Sigmoid colon (tissue), 7 donors: Measurements from ENCODE around the gene MEGF6. TPM values are rescaled to one million over a fixed set of nuclear protein-coding genes. Genes with fewer than 3 reads are reported as not detected.
A peak's percentile ranks its signal among the peaks of the same experiment; 100 is the strongest.

Source experiments
- DNase-seq: peaks from one replicate; pipeline ENCODE4 v3.0.0-alpha.2; 2019
- H3K27ac ChIP-seq, 4 donors: fragments of 200-600 bp; sonication (generic); one replicate each; pipeline ENCODE4 v1.5.1; 2016 to 2019; ENCODE audit warnings: mild to moderate bottlenecking in 1 of 4
- H3K27me3 ChIP-seq, 3 donors: fragments of 200-600 bp; sonication (generic); one replicate each; pipeline ENCODE4 v1.5.1; 2019; ENCODE audit warnings: mild to moderate bottlenecking in 1 of 3
- H3K36me3 ChIP-seq, 4 donors: fragments of 200-600 bp; sonication (generic); one replicate each; pipeline ENCODE4 v1.5.1; 2016 to 2019
- H3K4me1 ChIP-seq, 4 donors: fragments of 200-600 bp; sonication (generic); one replicate each; pipeline ENCODE4 v1.5.1; 2017 to 2019
- H3K4me3 ChIP-seq, 4 donors: fragments of 200-600 bp; sonication (generic); one replicate each; pipeline ENCODE4 v1.5.1; 2017 to 2019; ENCODE audit warnings: mild to moderate bottlenecking in 2 of 4, moderate library complexity in 1 of 4
- H3K9me3 ChIP-seq, 4 donors: fragments of 200-600 bp in 3 of 4; sonication (generic) in 3 of 4; one replicate each; pipeline versions ENCODE4 v1.5.1 to v1.6.1; 2013 to 2019
- CTCF ChIP-seq, 4 experiments: fragments of 450-650 bp in 3 of 4; fragments of 200-600 bp in 1 of 4; IDR thresholded peaks; one replicate each; pipeline ENCODE4 v1.5.1; 2016 to 2019; ENCODE audit warnings: antibody characterized with exemption in 4 of 4, mild to moderate bottlenecking in 3 of 4, moderate library complexity in 2 of 4
- EP300 ChIP-seq, 4 donors: sonication (generic); formaldehyde crosslinking; IDR thresholded peaks; one replicate each; pipeline ENCODE4 v1.6.1; 2017; ENCODE audit warnings: antibody characterized with exemption in 4 of 4
- POLR2A ChIP-seq, 2 donors: fragments of 450-650 bp; IDR thresholded peaks; one replicate each; pipeline ENCODE4 v1.6.1; 2016; ENCODE audit warnings: antibody characterized with exemption in 2 of 2, mild to moderate bottlenecking in 2 of 2, moderate library complexity in 2 of 2
- POLR2AphosphoS5 ChIP-seq, 4 donors: sonication (generic); formaldehyde crosslinking; IDR thresholded peaks; one replicate each; pipeline ENCODE4 v1.6.1; 2017; ENCODE audit warnings: antibody characterized with exemption in 4 of 4
- WGBS, 2 donors: extraction: QIAGEN DNeasy Blood & Tissue Kit; methylation state at CpG; one replicate each; pipeline ENCODE4 v1.1.7; 2013; 5-methylcytosine and 5-hydroxymethylcytosine counted together
- intact Hi-C: fragments of 100-400 bp; cut with DNase I; formaldehyde crosslinking; loops from one replicate; pipeline ENCODE4 v1.15.1; 2023
- polyA plus RNA-seq, 3 donors: library from polyadenylated mRNA; stranded (reverse); fragments of 200-250 nt; gene quantifications; one replicate each; pipeline ENCODE4 v1.2.3, GENCODE V29; 2013
- total RNA-seq, 4 donors: library from RNA; depleted of rRNA; stranded (reverse); fragments of >200 nt; gene quantifications; one replicate each; pipeline ENCODE4 v1.1.0, GENCODE V29; 2016
- donor health status: healthy with polysubstance abuse.
- donor health status: Bipolar disorder and iron deficiency.
- donor health status: healthy.

Gene MEGF6
- total and polyA plus RNA-seq, 7 donors, result 2.4 to 31.9 (median 7.8) TPM; not detected in 1

GRCh38 chr1:3539707-3540425, 71.4 kb downstream of the MEGF6 start:
- 69 to 81% methylated on average over 24 of the region's 24 CpGs for WGBS, 2 donors
- DNase-seq, result no peak
- TF ChIP-seq POLR2AphosphoS5 (IDR thresholded peaks at IDR 0.05), result no peak
- H3K4me3 ChIP-seq, result no peak overlapping the region
- H3K27me3 ChIP-seq, result no peaks in the 10 kb centered on the region
- H3K4me1 ChIP-seq, result peaks cover 0 to 35% (median 25%) of the 10 kb centered on the region in 4 donors
- H3K9me3 ChIP-seq, result no peaks in the 10 kb centered on the region
- no peaks in the 10 kb centered on the region for H3K36me3 ChIP-seq
- peak overlapping the region; percentile 16 to 66 (median 41) for H3K27ac ChIP-seq
- intact Hi-C loops, result no loop called here

- DNase-seq, result no peak
Measured at GRCh38 chr1:3537359-3537758, 73.9 kb downstream of the MEGF6 start.

GRCh38 chr1:3536420-3537195, 74.7 kb downstream of the MEGF6 start:
- Histone ChIP-seq H3K4me1 (peaks cover 0 to 14% (median 8%) of the 10 kb centered on the region in 4 donors), H3K9me3 (no peaks in the 10 kb centered on the region), H3K36me3 (no peaks in the 10 kb centered on the region), H3K27me3 (no peaks in the 10 kb centered on the region), H3K27ac (no peak overlapping the region), H3K4me3 (no peak overlapping the region)
- no peak for TF ChIP-seq CTCF (IDR thresholded peaks at IDR 0.05)
- 69 to 82% methylated on average over 27 of the region's 27 CpGs for WGBS, 2 donors
- no peak for DNase-seq
- intact Hi-C loops, result no loop called here

More at GRCh38 chr1:3537359-3537758, 73.9 kb downstream of the MEGF6 start:
- intact Hi-C loops, result no loop called here
- Histone ChIP-seq H3K4me1 (peaks cover 0 to 18% (median 9%) of the 10 kb centered on the region in 4 donors), H3K9me3 (no peaks in the 10 kb centered on the region), H3K36me3 (no peaks in the 10 kb centered on the region), H3K27me3 (no peaks in the 10 kb centered on the region), H3K27ac (no peak overlapping the region), H3K4me3 (no peak overlapping the region)
- TF ChIP-seq POLR2AphosphoS5 (IDR thresholded peaks at IDR 0.05) (no peak), CTCF (IDR thresholded peaks at IDR 0.05) (no peak), POLR2A (IDR thresholded peaks at IDR 0.05) (no peak), EP300 (IDR thresholded peaks at IDR 0.05) (no peak)
- WGBS, 2 donors, result 64 to 90% methylated on average over 16 of the region's 16 CpGs

- 87 to 93% methylated on average over 12 of the region's 12 CpGs for WGBS, 2 donors
- no peaks in the 10 kb centered on the region for H3K9me3 ChIP-seq
- no peak for TF ChIP-seq POLR2A (IDR thresholded peaks at IDR 0.05)
- no peak for TF ChIP-seq EP300 (IDR thresholded peaks at IDR 0.05)
- TF ChIP-seq CTCF (IDR thresholded peaks at IDR 0.05), result no peak
- no peak for TF ChIP-seq POLR2AphosphoS5 (IDR thresholded peaks at IDR 0.05)
- H3K36me3 ChIP-seq, result no peaks in the 10 kb centered on the region
- no peak for DNase-seq
- H3K4me1 ChIP-seq, result peaks cover 0 to 22% (median 16%) of the 10 kb centered on the region in 4 donors
- no peak overlapping the region for H3K27ac ChIP-seq
- intact Hi-C loops, result no loop called here
- no peak overlapping the region for H3K4me3 ChIP-seq
- H3K27me3 ChIP-seq, result peaks cover 0 to 4% (median 0%) of the 10 kb centered on the region in 3 donors
Measured at GRCh38 chr1:3535732-3536131, 75.6 kb downstream of the MEGF6 start.
